ENCODE results near the gene LTB. TPM values are rescaled to one million over a fixed set of nuclear protein-coding genes. Genes with fewer than 3 reads are reported as not detected.

The LTB gene
- total and polyA plus RNA-seq, 2 of the 4 experiments (the other 2 are of a cell fraction), result not detected

GRCh38 chr6:31559958-31560696 lies 22.1 kb downstream of the LTB start:
- Histone ChIP-seq H4K5ac (ENCODE audit: low read depth, low read length) (no peak overlapping the region), H3K36me3 (ENCODE audit: control insufficient read depth, insufficient read depth, low read length) (peaks cover 27% of the 10 kb centered on the region), H3K9me1 (ENCODE audit: insufficient read depth, low read length) (peaks cover 19% of the 10 kb centered on the region; the same call in 1 of the 2 replicates), H3K56ac (ENCODE audit: extremely low read depth, insufficient read depth, low read length) (peak overlapping the region; percentile 39; the same call in 1 of the 2 replicates), H2BK15ac (ENCODE audit: low read depth, low read length) (peak overlapping the region; percentile 21; the same call in 1 of the 3 replicates), H4K8ac (ENCODE audit: low read depth in 2 of 2, low read length in 2 of 2) (peak overlapping the region in 1 of 2 experiments; percentile 57; a peak in 3 of 4 replicates), H3K4ac (ENCODE audit: low read depth, low read length) (peak overlapping the region; percentile 66), H3K4me3 (ENCODE audit: insufficient read depth, low read depth, low read length) (no peak overlapping the region), H2AK5ac (ENCODE audit: low read depth, low read length) (peak overlapping the region; percentile 78; the same call in 1 of the 2 replicates), H3K27me3 (ENCODE audit: control insufficient read depth, insufficient read depth, low read length) (no peaks in the 10 kb centered on the region), H2AK9ac (replicated peaks; ENCODE audit: low read depth, low read length, poor library complexity) (peak overlapping the region; percentile 80), H2AFZ (replicated peaks; ENCODE audit: low read length, poor library complexity) (peak overlapping the region; percentile 61), H3K18ac (ENCODE audit: low read depth, low read length) (no peak overlapping the region; the same call in 1 of the 2 replicates), H3K4me1 (ENCODE audit: control insufficient read depth, insufficient read depth, low read length) (peaks cover 18% of the 10 kb centered on the region), H3K23ac (ENCODE audit: low read depth, low read length) (peak overlapping the region; percentile 59; the same call in 1 of the 2 replicates), H3K9ac (ENCODE audit: low read depth, low read length) (no peak overlapping the region), H4K20me1 (ENCODE audit: insufficient read depth, low read length) (no peaks in the 10 kb centered on the region), H2BK20ac (ENCODE audit: low read depth, low read length) (peak overlapping the region; percentile 20), H2BK5ac (ENCODE audit: low read depth, low read length, poor library complexity, severe bottlenecking) (peak overlapping the region; percentile 46), H3K27ac (ENCODE audit: insufficient read depth, low read length) (peak overlapping the region; percentile 22), H2BK120ac (ENCODE audit: low read depth, low read length) (peak overlapping the region; percentile 72), H3K4me2 (ENCODE audit: low read depth, low read length) (peak overlapping the region; percentile 27; the same call in 1 of the 2 replicates), H3K9me3 (ENCODE audit: control insufficient read depth, insufficient read depth, low read length) (no peaks in the 10 kb centered on the region), H4K91ac (ENCODE audit: insufficient read depth, low read depth, low read length) (peak overlapping the region; percentile 52), H3K79me1 (ENCODE audit: low read depth in 1 of 2, low read length in 2 of 2) (peaks cover 9 to 20% of the 10 kb centered on the region in 2 experiments; a peak in 3 of 4 replicates), H3K14ac (replicated peaks; ENCODE audit: low read depth, low read length) (peak overlapping the region; percentile 52)
- peak; percentile 89 for ATAC-seq (ENCODE audit: low read depth)
- 100% methylated on average over 1 of the region's 7 CpGs; no CpG with 5 or more reads in 1 of the 2 experiments for WGBS, 2 experiments (ENCODE audit: extremely low coverage in 2 of 2, insufficient read length in 1 of 2)
- dilution Hi-C loops (cut with HindIII; ENCODE audit: low sequenced_read_pairs, unreplicated experiment), result no loop called here
- BruUV-seq (replicated peaks), result no TSS peak
- intact Hi-C loops (cut with micrococcal nuclease), result loop anchor here (2.0 kb wide), 1 partner anchor 55 kb away; the partner anchor contains the start of gene AIF1
- in situ Hi-C loops (cut with MboI; ENCODE audit: low sequenced_read_pairs), result no loop called here
- CTCF ChIA-PET, result interaction anchor here (0.7 kb wide), 2 partner anchors 13 to 38 kb away, joined by 4 to 6 read pairs; partner anchors contain the start of gene NFKBIL1
- POLR2A ChIA-PET (ENCODE audit: unreplicated experiment), result no interaction called here
- peak; percentile 52 for DNase-seq
- TF ChIP-seq MAZ (IDR thresholded peaks at IDR 0.05; ENCODE audit: borderline replicate concordance, low read depth, low read length) (no peak), SMC3 (IDR thresholded peaks at IDR 0.05; ENCODE audit: low read depth, low read length) (no peak), MXI1 (IDR thresholded peaks at IDR 0.05; ENCODE audit: borderline replicate concordance, low read depth, low read length) (no peak), MAFK (IDR thresholded peaks at IDR 0.05; ENCODE audit: low read depth, low read length) (no peak), FOS (IDR thresholded peaks at IDR 0.05; ENCODE audit: low read depth, low read length) (no peak), ELK1 (IDR thresholded peaks at IDR 0.05; ENCODE audit: borderline replicate concordance, low read depth, low read length) (no peak), NFE2L2 (IDR thresholded peaks at IDR 0.05; ENCODE audit: low read depth, low read length) (no peak), RCOR1 (IDR thresholded peaks at IDR 0.05; ENCODE audit: insufficient replicate concordance, low read length) (no peak), CEBPB (IDR thresholded peaks at IDR 0.05; ENCODE audit: low read depth, low read length) (no peak), RAD21 (IDR thresholded peaks at IDR 0.05; ENCODE audit: low read length) (no peak), USF2 (IDR thresholded peaks at IDR 0.05; ENCODE audit: low read depth, low read length) (no peak), POLR2A (IDR thresholded peaks at IDR 0.05; ENCODE audit: low read depth, low read length) (no peak), BHLHE40 (IDR thresholded peaks at IDR 0.05; ENCODE audit: low read depth, low read length) (no peak), CTCF (conservative IDR thresholded peaks at IDR 0.05; ENCODE audit: low read depth, low read length) (no peak)
